ENCODE data around the gene CNIH4. TPM values are rescaled to one million over a fixed set of nuclear protein-coding genes. Genes with fewer than 3 reads are reported as not detected.
"Not testable (repeated sequence)": the region's sequence is repeated elsewhere in the genome, so short reads cannot be mapped to it uniquely, and the experiment has no call there.

CNIH4 gene
- 77.2 and 78.1 TPM in 2 replicates for total RNA-seq

DNA sequence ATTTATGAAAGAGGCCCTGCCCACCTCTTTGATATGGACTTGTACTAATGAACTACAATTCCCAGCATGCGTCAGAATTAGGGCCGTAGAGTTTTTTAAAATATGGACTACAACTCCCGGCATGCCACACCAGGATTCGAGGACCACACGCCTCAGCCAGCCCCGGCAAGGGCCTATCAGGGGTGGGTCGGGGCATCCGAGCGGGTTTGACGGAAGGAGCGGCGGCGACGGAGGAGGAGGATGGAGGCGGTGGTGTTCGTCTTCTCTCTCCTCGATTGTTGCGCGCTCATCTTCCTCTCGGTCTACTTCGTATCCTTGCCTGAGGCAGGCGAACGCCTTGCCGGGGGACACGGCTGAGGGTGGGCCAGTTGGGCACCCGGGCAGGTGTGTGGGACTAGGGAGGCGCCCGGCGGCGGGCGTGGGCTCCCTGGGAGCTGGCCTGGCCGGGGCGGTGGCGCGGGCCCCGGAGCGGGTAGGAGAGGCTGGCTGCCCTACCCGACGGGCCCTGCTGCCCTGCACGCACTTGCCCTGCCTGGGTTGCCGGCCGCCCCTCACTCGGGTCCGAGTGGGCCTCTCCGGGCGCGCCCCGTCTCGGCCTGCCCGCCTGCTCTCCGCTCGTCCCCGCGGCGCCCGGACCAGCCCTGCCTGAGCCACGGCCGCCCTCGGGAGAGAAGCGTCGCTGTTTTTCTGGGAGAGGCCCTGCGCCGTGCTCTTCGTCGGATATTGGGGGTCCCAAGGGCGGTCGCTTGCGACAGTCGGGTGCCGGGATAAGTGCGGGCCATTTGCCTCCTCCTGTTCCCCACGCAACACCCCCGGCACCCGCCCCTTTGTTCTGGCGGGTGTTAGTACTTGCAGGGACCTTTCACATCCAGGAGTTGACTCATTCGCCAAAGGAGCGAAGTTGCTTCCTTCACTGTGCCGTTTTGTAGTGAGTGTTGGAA is at the start of gene CNIH4:
TSS of gene CNIH4 (plus strand) at position 195 of the 941 bp plus-strand sequence. CDS start at position 241, 46 bp downstream.
- peak; percentile 97 for DNase-seq
- H3K27me3 Mint-ChIP-seq: no peaks in the 10 kb centered on the region

DNA sequence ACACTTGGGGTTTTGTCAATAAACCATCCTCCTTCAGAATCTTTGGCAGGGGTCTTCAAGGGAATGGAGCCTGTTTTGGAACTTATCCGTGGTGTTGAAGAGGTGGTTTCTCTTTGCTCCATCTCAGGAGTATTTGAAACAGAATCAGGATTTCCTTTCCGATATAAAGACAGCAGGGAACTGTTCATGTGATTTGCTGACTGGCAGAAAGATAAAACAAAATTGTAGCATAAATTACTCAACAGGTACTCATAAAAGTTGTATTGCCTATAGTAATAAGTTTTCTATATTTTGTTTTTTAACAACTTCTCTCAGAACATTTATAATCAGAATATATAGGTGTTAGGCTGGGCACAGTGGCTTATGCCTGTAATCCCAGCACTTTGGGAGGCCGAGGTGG is 48.6 kb upstream of the CNIH4 start:
- Mint-ChIP-seq H3K27me3 (no peaks in the 10 kb centered on the region), H3K27ac (no peak overlapping the region), H3K4me3 (no peak overlapping the region), H3K9me3 (no peaks in the 10 kb centered on the region), H3K4me1 (no peaks in the 10 kb centered on the region), H3K36me3 (ENCODE audit: low read depth) (peaks cover 44% of the 10 kb centered on the region)
- no peak for DNase-seq
- intact Hi-C loops (cut with micrococcal nuclease): no loop called here

More for the DNA sequence above, at the start of gene CNIH4:
- Mint-ChIP-seq H3K36me3 (ENCODE audit: low read depth) (peaks cover 20% of the 10 kb centered on the region), H3K27ac (peak within 1 kb of the TSS; percentile 92), H3K4me3 (peak within 1 kb of the TSS; percentile 80), H3K4me1 (peaks cover 38% of the 10 kb centered on the region), H3K9me3 (no peaks in the 10 kb centered on the region)
- intact Hi-C loops (cut with micrococcal nuclease): loop anchor here (1.0 to 2.0 kb wide), 5 partner anchors 23 to 364 kb away; partner anchors contain the start of genes NVL and WDR26

DNA sequence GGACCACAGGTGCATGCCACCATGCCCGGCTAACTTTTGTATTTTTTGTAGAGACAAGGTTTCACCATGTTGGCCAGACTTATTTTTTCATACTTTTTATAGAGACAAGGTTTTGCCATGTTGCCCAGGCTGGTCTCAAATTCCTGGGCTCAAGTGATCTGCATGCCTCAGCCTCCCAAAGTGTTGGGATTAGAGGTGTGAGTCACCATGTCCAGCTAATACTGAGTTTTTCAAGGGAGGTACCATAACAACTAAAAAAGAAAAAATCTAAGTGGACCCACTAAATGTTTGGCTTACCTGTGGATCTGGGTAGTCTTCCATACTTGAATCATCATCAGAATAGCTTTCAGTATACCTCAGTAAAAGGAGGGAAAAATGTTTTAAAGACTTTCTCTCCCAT is 45.2 kb upstream of the CNIH4 start:
- intact Hi-C loops (cut with micrococcal nuclease): not testable (repeated sequence)
- peaks cover 40% of the 10 kb centered on the region for H3K36me3 Mint-ChIP-seq (ENCODE audit: low read depth)

DNA sequence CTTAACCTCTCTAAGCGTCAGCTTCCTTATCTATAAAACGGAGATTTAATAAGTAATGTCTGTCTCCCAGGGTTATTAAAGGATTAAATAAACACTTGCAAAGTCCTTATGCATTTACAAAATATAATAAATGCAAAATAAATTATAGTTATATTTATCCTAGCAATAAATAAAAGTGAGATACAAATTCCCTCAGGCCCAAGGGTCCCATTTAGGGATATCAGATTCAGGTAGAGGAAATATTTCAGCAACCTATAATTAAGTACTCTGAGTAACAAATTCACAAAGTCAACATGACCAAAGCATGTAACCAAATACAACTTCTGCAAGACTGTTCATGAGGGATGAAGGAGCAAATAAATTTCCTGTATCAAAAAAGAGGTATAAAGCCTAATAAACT is 44.7 kb upstream of the CNIH4 start:
- Mint-ChIP-seq H3K27me3 (no peaks in the 10 kb centered on the region), H3K4me1 (no peaks in the 10 kb centered on the region), H3K9me3 (no peaks in the 10 kb centered on the region), H3K27ac (no peak overlapping the region), H3K4me3 (no peak overlapping the region), H3K36me3 (ENCODE audit: low read depth) (peaks cover 39% of the 10 kb centered on the region)
- no peak for DNase-seq
- intact Hi-C loops (cut with micrococcal nuclease): no loop called here

More for the DNA sequence above, 45.2 kb upstream of the CNIH4 start:
- H3K9me3 Mint-ChIP-seq, H3K27ac Mint-ChIP-seq, H3K27me3 Mint-ChIP-seq, DNase-seq, H3K4me1 Mint-ChIP-seq, H3K4me3 Mint-ChIP-seq: not testable (repeated sequence)

DNA sequence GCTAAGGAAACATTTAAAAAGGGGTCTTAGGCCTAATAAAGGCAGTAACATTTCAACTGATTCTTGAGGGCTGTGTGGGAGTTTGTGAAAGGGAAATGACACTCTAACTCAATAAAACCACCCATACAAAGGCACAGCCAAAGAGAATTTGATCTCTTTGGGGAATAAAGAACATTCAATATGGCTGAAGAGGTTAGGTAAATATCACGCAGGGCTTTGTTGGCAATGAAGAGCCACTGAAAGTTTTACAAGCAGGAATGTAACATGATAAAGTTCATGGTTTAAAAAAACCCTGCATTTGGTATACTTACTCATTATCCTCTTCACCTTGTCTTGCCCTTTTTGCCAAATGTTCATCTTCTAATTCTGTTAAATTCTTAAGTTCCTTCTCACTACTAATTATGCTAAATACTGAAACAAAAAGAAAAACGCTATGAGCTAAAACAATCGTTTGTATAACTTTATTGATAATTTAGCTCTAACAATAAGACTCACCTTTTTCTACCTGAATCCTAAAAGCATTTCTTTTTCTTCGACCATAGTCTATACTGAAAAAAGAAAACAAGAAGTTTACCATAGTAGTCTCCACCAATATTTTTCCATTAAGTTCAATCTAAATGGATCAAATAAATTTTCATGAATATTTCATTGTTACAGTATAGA is 39.2 kb upstream of the CNIH4 start:
- intact Hi-C loops (cut with micrococcal nuclease): no loop called here
- no peaks in the 10 kb centered on the region for H3K27me3 Mint-ChIP-seq
- H3K4me3 Mint-ChIP-seq: no peak overlapping the region
- peaks cover 38% of the 10 kb centered on the region for H3K36me3 Mint-ChIP-seq (ENCODE audit: low read depth)
- no peak overlapping the region for H3K27ac Mint-ChIP-seq
- H3K9me3 Mint-ChIP-seq: no peaks in the 10 kb centered on the region
- DNase-seq: no peak
- H3K4me1 Mint-ChIP-seq: peaks cover 10% of the 10 kb centered on the region

DNA sequence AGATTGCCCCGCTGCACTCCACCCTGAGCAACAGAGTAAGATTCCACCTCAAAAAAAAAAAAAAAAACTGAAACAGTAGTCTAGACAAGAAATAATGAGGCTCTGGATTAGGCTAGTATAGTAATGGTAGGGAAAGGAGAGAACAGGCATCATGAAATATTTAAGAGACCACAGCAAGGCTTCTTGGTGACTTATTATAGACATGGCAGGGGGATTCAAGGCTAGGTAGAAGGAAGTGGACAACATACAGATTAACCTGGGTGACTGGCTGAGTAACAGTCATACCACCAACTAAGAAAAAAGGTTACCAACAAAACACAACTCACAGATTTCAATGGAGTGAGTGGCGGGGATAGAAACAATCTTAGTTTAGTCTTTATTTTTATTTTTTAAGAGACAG is 35.0 kb upstream of the CNIH4 start:
- Mint-ChIP-seq H3K27ac (no peak overlapping the region), H3K4me3 (no peak overlapping the region), H3K4me1 (peaks cover 18% of the 10 kb centered on the region), H3K9me3 (no peaks in the 10 kb centered on the region), H3K36me3 (ENCODE audit: low read depth) (peaks cover 22% of the 10 kb centered on the region), H3K27me3 (no peaks in the 10 kb centered on the region)
- intact Hi-C loops (cut with micrococcal nuclease): no loop called here
- no peak for DNase-seq

DNA sequence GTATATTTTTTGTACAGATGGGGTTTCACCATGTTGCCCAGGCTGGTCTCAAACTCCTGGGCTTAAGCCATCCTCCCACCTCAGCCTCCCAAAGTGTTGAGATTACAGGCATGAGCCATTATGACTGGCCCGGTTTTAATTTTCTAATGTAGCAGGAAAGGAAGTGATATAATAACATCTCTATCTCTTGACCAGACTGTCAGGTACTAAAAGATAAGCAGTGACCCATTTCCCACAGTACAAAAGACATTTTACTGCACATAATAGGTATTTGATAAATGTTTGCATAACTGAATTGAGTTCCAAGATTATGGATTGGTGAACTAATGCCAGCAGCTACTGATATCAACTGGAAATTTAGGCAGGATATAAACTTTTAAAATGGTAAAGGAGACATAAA is 30.7 kb upstream of the CNIH4 start:
- DNase-seq: no peak
- H3K4me1 Mint-ChIP-seq: peaks cover 33% of the 10 kb centered on the region
- no peaks in the 10 kb centered on the region for H3K9me3 Mint-ChIP-seq
- H3K27ac Mint-ChIP-seq: peak overlapping the region; percentile 38
- peaks cover 12% of the 10 kb centered on the region for H3K36me3 Mint-ChIP-seq (ENCODE audit: low read depth)
- H3K27me3 Mint-ChIP-seq: no peaks in the 10 kb centered on the region
- no peak overlapping the region for H3K4me3 Mint-ChIP-seq
- intact Hi-C loops (cut with micrococcal nuclease): no loop called here

DNA sequence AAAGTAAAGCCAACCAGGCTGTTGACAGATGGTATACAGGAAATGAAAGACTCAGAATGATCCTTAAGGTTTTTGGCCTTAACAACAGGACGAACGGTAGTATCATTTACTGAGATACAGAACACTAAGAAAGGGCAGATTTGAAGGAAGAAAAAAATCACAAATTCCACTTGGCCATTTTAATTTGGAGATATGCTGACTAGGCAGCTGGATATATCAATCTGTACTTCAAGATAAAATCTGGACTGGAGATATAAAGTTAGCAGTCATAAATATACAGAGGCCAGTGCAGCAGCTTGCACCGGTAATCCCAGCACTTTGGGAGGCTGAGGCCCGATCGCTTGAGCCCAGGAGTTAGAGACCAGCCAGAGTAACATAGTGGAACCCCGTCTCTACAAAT is 28.0 kb upstream of the CNIH4 start:
- H3K9me3 Mint-ChIP-seq: no peaks in the 10 kb centered on the region
- intact Hi-C loops (cut with micrococcal nuclease): loop anchor here (1.0 kb wide), 1 partner anchor 8 kb away; no protein-coding TSS in a partner anchor

DNA sequence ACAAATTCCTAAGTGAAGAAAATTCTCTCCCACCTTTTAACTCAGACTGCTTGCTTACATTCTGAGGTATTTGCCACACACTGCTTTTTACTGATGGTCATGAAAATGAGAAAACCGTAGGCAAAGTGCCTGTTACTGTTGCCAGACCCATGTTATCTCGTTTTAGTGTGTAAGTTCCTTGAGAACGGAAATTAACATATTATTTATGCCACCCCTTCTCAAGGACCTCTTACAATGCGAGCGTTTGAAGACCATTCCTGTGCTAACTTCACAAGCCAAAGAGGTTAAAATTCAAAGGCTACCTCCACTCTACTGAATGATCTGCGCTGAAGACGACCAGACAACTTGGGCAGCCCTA is 27.2 kb upstream of the CNIH4 start:
- H3K36me3 Mint-ChIP-seq (ENCODE audit: low read depth): peaks cover 4% of the 10 kb centered on the region
- DNase-seq: no peak
- no peaks in the 10 kb centered on the region for H3K9me3 Mint-ChIP-seq
- peak overlapping the region; percentile 99 for H3K27ac Mint-ChIP-seq
- intact Hi-C loops (cut with micrococcal nuclease): loop anchor here (1.0 kb wide), 1 partner anchor 9 kb away; no protein-coding TSS in a partner anchor
- no peaks in the 10 kb centered on the region for H3K27me3 Mint-ChIP-seq
- peak overlapping the region; percentile 100 for H3K4me3 Mint-ChIP-seq
- H3K4me1 Mint-ChIP-seq: peaks cover 45% of the 10 kb centered on the region

More for the DNA sequence above, 28.0 kb upstream of the CNIH4 start:
- Mint-ChIP-seq H3K27me3 (no peaks in the 10 kb centered on the region), H3K27ac (peak overlapping the region; percentile 68), H3K4me3 (peak overlapping the region; percentile 100), H3K4me1 (peaks cover 37% of the 10 kb centered on the region), H3K36me3 (ENCODE audit: low read depth) (peaks cover 5% of the 10 kb centered on the region)
- DNase-seq: no peak

DNA sequence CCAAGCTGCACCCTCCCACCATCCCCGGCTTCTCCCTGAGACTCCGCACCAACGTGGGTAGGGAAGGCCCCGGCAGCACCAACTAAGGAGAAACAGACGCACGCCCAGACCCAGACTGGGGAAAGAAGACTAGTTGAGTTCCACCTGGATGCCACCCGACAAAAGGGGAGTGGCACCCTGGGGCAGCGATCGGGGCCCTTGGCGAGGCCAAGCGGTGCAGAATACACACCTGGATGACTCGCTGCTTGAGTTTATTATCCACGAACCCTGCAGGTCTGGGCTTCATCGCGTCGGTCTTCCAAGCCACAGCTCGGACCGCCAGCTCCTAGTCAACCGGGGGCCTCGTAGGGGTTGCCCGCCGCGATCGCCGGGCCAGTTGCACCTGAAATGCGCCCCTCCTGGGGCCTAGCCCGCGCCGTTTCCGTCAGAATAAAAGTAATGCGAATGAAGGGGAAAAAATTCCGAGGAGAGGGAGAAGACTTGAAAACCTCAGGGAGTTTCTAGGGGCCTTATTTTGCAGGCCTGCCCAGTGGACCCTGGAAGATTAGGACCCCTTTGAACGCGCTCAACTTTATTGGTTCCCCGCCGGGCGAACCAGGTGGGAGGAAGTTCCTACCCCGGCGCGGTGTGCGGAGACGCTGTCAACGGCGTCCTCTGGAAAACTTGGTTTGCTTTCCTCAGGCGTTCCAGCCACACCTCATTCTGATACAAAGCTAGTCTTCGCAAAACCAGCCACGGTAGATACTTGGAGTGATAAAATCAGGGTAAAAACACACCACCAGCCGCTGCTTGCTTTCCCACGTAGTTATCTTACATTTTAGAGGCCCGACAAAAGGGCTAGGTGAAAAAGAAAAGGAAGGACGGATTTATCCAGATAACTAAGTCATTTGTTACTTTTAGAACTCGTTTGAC is 26.6 kb upstream of the CNIH4 start, which contains the start of gene NVL:
TSS of gene NVL (minus strand) at position 331 of the 912 bp plus-strand sequence. CDS start at position 286, 45 bp downstream.
- intact Hi-C loops (cut with micrococcal nuclease): loop anchor here (1.0 to 5.0 kb wide), 8 partner anchors 10 to 628 kb away; partner anchors contain the start of genes CNIH4 and DEGS1
- DNase-seq: peak; percentile 93
- Mint-ChIP-seq H3K27me3 (no peaks in the 10 kb centered on the region), H3K36me3 (ENCODE audit: low read depth) (peaks cover 4% of the 10 kb centered on the region), H3K27ac (peak within 1 kb of the TSS; percentile 99), H3K4me1 (peaks cover 46% of the 10 kb centered on the region), H3K4me3 (peak within 1 kb of the TSS; percentile 100), H3K9me3 (no peaks in the 10 kb centered on the region)

DNA sequence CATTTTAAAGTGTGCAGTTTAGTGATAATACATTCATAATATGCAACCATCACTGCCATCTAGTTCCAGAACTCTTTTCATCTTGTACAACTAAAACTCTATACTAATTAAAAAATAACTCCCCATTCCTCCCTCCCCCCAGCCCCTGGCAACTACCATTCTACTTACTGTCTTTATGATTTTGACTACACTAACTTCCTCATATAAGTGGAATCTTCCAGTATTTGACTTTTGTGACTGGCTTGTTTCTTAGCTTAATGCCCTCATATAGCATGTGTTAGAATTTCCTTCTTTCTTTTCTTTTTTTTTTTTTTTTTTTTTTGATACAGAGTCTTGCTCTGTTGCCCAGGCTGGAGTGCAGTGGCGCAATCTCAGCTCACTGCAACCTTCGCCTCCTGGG is 25.4 kb upstream of the CNIH4 start:
- Mint-ChIP-seq H3K4me3 (peak overlapping the region; percentile 1), H3K4me1 (peaks cover 42% of the 10 kb centered on the region), H3K27ac (no peak overlapping the region), H3K36me3 (ENCODE audit: low read depth) (peaks cover 4% of the 10 kb centered on the region), H3K9me3 (no peaks in the 10 kb centered on the region), H3K27me3 (no peaks in the 10 kb centered on the region)
- no peak for DNase-seq
- intact Hi-C loops (cut with micrococcal nuclease): loop anchor here (2.0 to 5.0 kb wide), 4 partner anchors 101 to 629 kb away; no protein-coding TSS in a partner anchor

DNA sequence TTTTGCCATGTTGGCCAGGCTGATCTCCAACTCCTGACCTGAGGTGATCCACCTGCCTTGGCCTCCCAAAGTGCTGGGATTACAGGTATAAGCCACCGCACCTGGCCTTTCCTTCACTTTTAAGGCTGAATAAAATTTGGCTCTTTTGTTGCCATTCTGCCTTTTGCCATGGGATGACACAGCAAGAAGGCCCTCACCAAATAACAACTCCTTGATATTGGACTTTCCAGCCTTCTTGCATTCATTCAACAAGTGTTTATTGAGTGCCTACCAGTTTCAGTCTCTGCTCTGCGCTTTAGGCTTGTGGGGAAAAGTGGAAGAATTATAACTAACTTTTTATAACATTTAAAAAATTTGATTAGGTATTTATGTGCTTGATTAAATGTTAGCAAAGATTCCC is 24.9 kb upstream of the CNIH4 start:
- H3K27ac Mint-ChIP-seq: no peak overlapping the region
- H3K4me3 Mint-ChIP-seq: no peak overlapping the region
- no peaks in the 10 kb centered on the region for H3K9me3 Mint-ChIP-seq
- peaks cover 44% of the 10 kb centered on the region for H3K4me1 Mint-ChIP-seq
- intact Hi-C loops (cut with micrococcal nuclease): loop anchor here (2.0 to 5.0 kb wide), 4 partner anchors 101 to 630 kb away; no protein-coding TSS in a partner anchor
- peaks cover 4% of the 10 kb centered on the region for H3K36me3 Mint-ChIP-seq (ENCODE audit: low read depth)
- H3K27me3 Mint-ChIP-seq: no peaks in the 10 kb centered on the region
- DNase-seq: no peak
